ENCODE data around the gene WDR83.
A peak's percentile ranks its signal among the peaks of the same experiment; 100 is the strongest.

Gene WDR83

GRCh38 chr19:12723641-12724426, 57.2 kb downstream of the WDR83 start, which contains the start of gene TNPO2:
Gene TNPO2 (minus strand): TSS chr19:12723932. CDS start chr19:12720977, 2,955 bp downstream.
- peak within 1 kb of the TSS; percentile 88 for H3K4me3 ChIP-seq (ENCODE audit: low read length)
- TF ChIP-seq CTCF (conservative IDR thresholded peaks at IDR 0.05; ENCODE audit: low read depth, low read length), result no peak
- no peak for DNase-seq (ENCODE audit: low read depth)
